WTC11 (cell line): Measurements from ENCODE around the gene PTPN4. TPM values are rescaled to one million over a fixed set of nuclear protein-coding genes. Genes with fewer than 3 reads are reported as not detected.

Source experiments
- ATAC-seq: fragments of 200-7000 bp; cut with Tn5 transposase; 2 replicates; pipeline ENCODE4 v1.10.0; 2021; ENCODE audit warnings: mild to moderate bottlenecking, moderate library complexity
- CTCF ChIA-PET: fragments of 300-600 bp; sonication (Branson Sonifier 250); formaldehyde crosslinking; loops from one replicate; lab custom pipeline; 2021; ENCODE audit warnings: antibody characterized with exemption; lab: Charles Lee
- POLR2A ChIA-PET: fragments of 350-600 bp; sonication (Branson Sonifier 250); formaldehyde crosslinking; loops from one replicate; lab custom pipeline; 2021; ENCODE audit warnings: antibody characterized with exemption; lab: Charles Lee
- DNase-seq: peaks from one replicate; pipeline ENCODE4 v3.0.0; 2021; ENCODE audit warnings: low spot score
- H3K27ac Mint-ChIP-seq: 2 replicates; pipeline ENCODE4 v1.8.0; 2021; ENCODE audit warnings: mixed read lengths
- H3K27me3 Mint-ChIP-seq: 2 replicates; pipeline ENCODE4 v1.8.0; 2021; ENCODE audit warnings: low read depth, mild to moderate bottlenecking, moderate library complexity, mixed read lengths
- H3K36me3 Mint-ChIP-seq: 2 replicates; pipeline ENCODE4 v1.8.0; 2021; ENCODE audit warnings: mixed read lengths
- H3K4me1 Mint-ChIP-seq: 2 replicates; pipeline ENCODE4 v1.8.0; 2022; ENCODE audit warnings: mixed read lengths
- H3K4me3 Mint-ChIP-seq: 2 replicates; pipeline ENCODE4 v1.8.0; 2021; ENCODE audit warnings: mild to moderate bottlenecking, moderate library complexity, mixed read lengths
- H3K9me3 Mint-ChIP-seq: 2 replicates; pipeline ENCODE4 v1.8.0; 2021; ENCODE audit warnings: mixed read lengths
- ATF6 ChIP-seq: sonication (generic); formaldehyde crosslinking; IDR thresholded peaks from 2 replicates; pipeline ENCODE4 v1.8.1; 2023; ENCODE audit warnings: mild to moderate bottlenecking, missing genetic modification reagents
- CBFB ChIP-seq: sonication (generic); formaldehyde crosslinking; IDR thresholded peaks from 2 replicates; pipeline ENCODE4 v1.8.1; 2022; ENCODE audit warnings: mild to moderate bottlenecking, low read depth, missing genetic modification reagents
- CREM ChIP-seq: sonication (generic); formaldehyde crosslinking; IDR thresholded peaks from 2 replicates; pipeline ENCODE4 v1.8.1; 2022; ENCODE audit warnings: mild to moderate bottlenecking, missing genetic modification reagents, moderate library complexity
- E2F1 ChIP-seq: sonication (generic); formaldehyde crosslinking; IDR thresholded peaks from 2 replicates; pipeline ENCODE4 v1.8.0; 2022; ENCODE audit warnings: mild to moderate bottlenecking, missing genetic modification reagents
- EMX1 ChIP-seq: fragments of 250-450 bp; sonication (Bioruptor Pico); IDR thresholded peaks from 2 replicates; pipeline ENCODE4 v1.8.0; 2021; ENCODE audit warnings: mild to moderate bottlenecking
- ESRRA ChIP-seq: sonication (generic); formaldehyde crosslinking; IDR thresholded peaks from 2 replicates; pipeline ENCODE4 v1.8.1; 2022; ENCODE audit warnings: mild to moderate bottlenecking, missing genetic modification reagents, borderline replicate concordance
- FOXJ3 ChIP-seq: sonication (generic); formaldehyde crosslinking; IDR thresholded peaks from 2 replicates; pipeline ENCODE4 v1.9.0; 2021; ENCODE audit warnings: missing genetic modification reagents, mild to moderate bottlenecking, borderline replicate concordance
- GRHL2 ChIP-seq: fragments of 250-450 bp; sonication (Bioruptor Pico); IDR thresholded peaks from 2 replicates; pipeline ENCODE4 v1.8.0; 2022; ENCODE audit warnings: mild to moderate bottlenecking, moderate library complexity; ENCODE audit not compliant: insufficient replicate concordance, severe bottlenecking
- IRF2 ChIP-seq: sonication (generic); formaldehyde crosslinking; IDR thresholded peaks from 2 replicates; pipeline ENCODE4 v1.8.0; 2022; ENCODE audit warnings: low read depth, missing genetic modification reagents, borderline replicate concordance
- JUN ChIP-seq: sonication (generic); formaldehyde crosslinking; IDR thresholded peaks from 2 replicates; pipeline ENCODE4 v1.8.0; 2023; ENCODE audit warnings: mild to moderate bottlenecking, missing genetic modification reagents
- MXD4 ChIP-seq: fragments of 250-450 bp; sonication (Bioruptor Pico); IDR thresholded peaks from 2 replicates; pipeline ENCODE4 v1.8.0; 2021; ENCODE audit warnings: mild to moderate bottlenecking, moderate library complexity, borderline replicate concordance
- NR2C2 ChIP-seq: sonication (generic); formaldehyde crosslinking; IDR thresholded peaks from 2 replicates; pipeline ENCODE4 v1.8.0; 2022; ENCODE audit warnings: mild to moderate bottlenecking, missing genetic modification reagents
- PRRX2 ChIP-seq: fragments of 250-450 bp; sonication (Bioruptor Pico); IDR thresholded peaks from 2 replicates; pipeline ENCODE4 v1.8.0; 2021; ENCODE audit warnings: mild to moderate bottlenecking
- RELA ChIP-seq: sonication (generic); formaldehyde crosslinking; IDR thresholded peaks from 2 replicates; pipeline ENCODE4 v1.8.1; 2022; ENCODE audit warnings: missing genetic modification reagents, mild to moderate bottlenecking, borderline replicate concordance
- RORB ChIP-seq: fragments of 250-450 bp; sonication (Bioruptor Pico); IDR thresholded peaks from 2 replicates; pipeline ENCODE4 v1.9.0; 2021; ENCODE audit warnings: mild to moderate bottlenecking
- SMAD3 ChIP-seq: sonication (generic); formaldehyde crosslinking; IDR thresholded peaks from 2 replicates; pipeline ENCODE4 v1.8.0; 2022; ENCODE audit warnings: missing genetic modification reagents, mild to moderate bottlenecking, borderline replicate concordance
- TEAD4 ChIP-seq: sonication (generic); formaldehyde crosslinking; IDR thresholded peaks from 2 replicates; pipeline ENCODE4 v1.8.0; 2022; ENCODE audit warnings: mild to moderate bottlenecking, missing genetic modification reagents
- ZNF121 ChIP-seq: sonication (generic); formaldehyde crosslinking; IDR thresholded peaks from 2 replicates; pipeline ENCODE4 v1.8.0; 2023; ENCODE audit warnings: missing genetic modification reagents
- ZNF232 ChIP-seq: sonication (generic); formaldehyde crosslinking; IDR thresholded peaks from 2 replicates; pipeline ENCODE4 v1.8.0; 2022; ENCODE audit warnings: mild to moderate bottlenecking, missing genetic modification reagents
- ZNF317 ChIP-seq: sonication (generic); formaldehyde crosslinking; IDR thresholded peaks from 2 replicates; pipeline ENCODE4 v1.8.1; 2023; ENCODE audit warnings: low read depth, mild to moderate bottlenecking, moderate library complexity, missing genetic modification reagents, borderline replicate concordance
- ZNF671 ChIP-seq: fragments of 250-450 bp; sonication (Bioruptor Pico); IDR thresholded peaks from 2 replicates; pipeline ENCODE4 v1.8.0; 2021; ENCODE audit warnings: mild to moderate bottlenecking
- total RNA-seq: library from RNA; stranded (reverse); gene quantifications from 3 replicates; pipeline ENCODE4 v1.2.3, GENCODE V29; 2021
- TF ChIP-seq, protein P1 (sequence below): sonication (generic); formaldehyde crosslinking; IDR thresholded peaks from 2 replicates; pipeline ENCODE4 v1.8.0; 2023; ENCODE audit warnings: missing genetic modification reagents, mild to moderate bottlenecking, borderline replicate concordance
- TF ChIP-seq, protein P2 (sequence below): sonication (generic); formaldehyde crosslinking; IDR thresholded peaks from 2 replicates; pipeline ENCODE4 v1.8.1; 2022; ENCODE audit warnings: low read depth, missing genetic modification reagents, borderline replicate concordance

PTPN4 gene
- total RNA-seq, 1 experiment from 2014 or later: 85.8 TPM

GRCh38 chr2:119856469-119856901 is 96.8 kb downstream of the PTPN4 start:
- H3K9me3 Mint-ChIP-seq: peaks cover 28% of the 10 kb centered on the region
- no peak for ATAC-seq
- CTCF ChIA-PET: no interaction called here
- peaks cover 24% of the 10 kb centered on the region for H3K36me3 Mint-ChIP-seq
- TF ChIP-seq CREM (no peak), ZNF671 (CRISPR knock-in tag) (no peak), IRF2 (no peak), GRHL2 (CRISPR knock-in tag) (no peak), RELA (no peak), PRRX2 (CRISPR knock-in tag) (no peak), ZNF232 (CRISPR knock-in tag) (no peak), ZNF121 (CRISPR knock-in tag) (no peak), E2F1 (CRISPR knock-in tag) (no peak), JUN (CRISPR knock-in tag) (no peak), FOXJ3 (CRISPR knock-in tag) (no peak), EMX1 (CRISPR knock-in tag) (no peak), ATF6 (CRISPR knock-in tag) (no peak), NR2C2 (no peak)
- TF ChIP-seq, protein P1, sequence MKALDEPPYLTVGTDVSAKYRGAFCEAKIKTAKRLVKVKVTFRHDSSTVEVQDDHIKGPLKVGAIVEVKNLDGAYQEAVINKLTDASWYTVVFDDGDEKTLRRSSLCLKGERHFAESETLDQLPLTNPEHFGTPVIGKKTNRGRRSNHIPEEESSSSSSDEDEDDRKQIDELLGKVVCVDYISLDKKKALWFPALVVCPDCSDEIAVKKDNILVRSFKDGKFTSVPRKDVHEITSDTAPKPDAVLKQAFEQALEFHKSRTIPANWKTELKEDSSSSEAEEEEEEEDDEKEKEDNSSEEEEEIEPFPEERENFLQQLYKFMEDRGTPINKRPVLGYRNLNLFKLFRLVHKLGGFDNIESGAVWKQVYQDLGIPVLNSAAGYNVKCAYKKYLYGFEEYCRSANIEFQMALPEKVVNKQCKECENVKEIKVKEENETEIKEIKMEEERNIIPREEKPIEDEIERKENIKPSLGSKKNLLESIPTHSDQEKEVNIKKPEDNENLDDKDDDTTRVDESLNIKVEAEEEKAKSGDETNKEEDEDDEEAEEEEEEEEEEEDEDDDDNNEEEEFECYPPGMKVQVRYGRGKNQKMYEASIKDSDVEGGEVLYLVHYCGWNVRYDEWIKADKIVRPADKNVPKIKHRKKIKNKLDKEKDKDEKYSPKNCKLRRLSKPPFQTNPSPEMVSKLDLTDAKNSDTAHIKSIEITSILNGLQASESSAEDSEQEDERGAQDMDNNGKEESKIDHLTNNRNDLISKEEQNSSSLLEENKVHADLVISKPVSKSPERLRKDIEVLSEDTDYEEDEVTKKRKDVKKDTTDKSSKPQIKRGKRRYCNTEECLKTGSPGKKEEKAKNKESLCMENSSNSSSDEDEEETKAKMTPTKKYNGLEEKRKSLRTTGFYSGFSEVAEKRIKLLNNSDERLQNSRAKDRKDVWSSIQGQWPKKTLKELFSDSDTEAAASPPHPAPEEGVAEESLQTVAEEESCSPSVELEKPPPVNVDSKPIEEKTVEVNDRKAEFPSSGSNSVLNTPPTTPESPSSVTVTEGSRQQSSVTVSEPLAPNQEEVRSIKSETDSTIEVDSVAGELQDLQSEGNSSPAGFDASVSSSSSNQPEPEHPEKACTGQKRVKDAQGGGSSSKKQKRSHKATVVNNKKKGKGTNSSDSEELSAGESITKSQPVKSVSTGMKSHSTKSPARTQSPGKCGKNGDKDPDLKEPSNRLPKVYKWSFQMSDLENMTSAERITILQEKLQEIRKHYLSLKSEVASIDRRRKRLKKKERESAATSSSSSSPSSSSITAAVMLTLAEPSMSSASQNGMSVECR (CRISPR knock-in tag): no peak
- TF ChIP-seq, protein P2, sequence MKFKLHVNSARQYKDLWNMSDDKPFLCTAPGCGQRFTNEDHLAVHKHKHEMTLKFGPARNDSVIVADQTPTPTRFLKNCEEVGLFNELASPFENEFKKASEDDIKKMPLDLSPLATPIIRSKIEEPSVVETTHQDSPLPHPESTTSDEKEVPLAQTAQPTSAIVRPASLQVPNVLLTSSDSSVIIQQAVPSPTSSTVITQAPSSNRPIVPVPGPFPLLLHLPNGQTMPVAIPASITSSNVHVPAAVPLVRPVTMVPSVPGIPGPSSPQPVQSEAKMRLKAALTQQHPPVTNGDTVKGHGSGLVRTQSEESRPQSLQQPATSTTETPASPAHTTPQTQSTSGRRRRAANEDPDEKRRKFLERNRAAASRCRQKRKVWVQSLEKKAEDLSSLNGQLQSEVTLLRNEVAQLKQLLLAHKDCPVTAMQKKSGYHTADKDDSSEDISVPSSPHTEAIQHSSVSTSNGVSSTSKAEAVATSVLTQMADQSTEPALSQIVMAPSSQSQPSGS (CRISPR knock-in tag): no peak
- TF ChIP-seq, all 79 proteins: peak for 0
- Mint-ChIP-seq H3K4me3 (no peak overlapping the region), H3K27me3 (0 out of 2 replicates have a peak, but pooled peaks cover 3% of the 10 kb centered on the region), H3K4me1 (peaks cover 71% of the 10 kb centered on the region), H3K27ac (peak overlapping the region; percentile 55; the same call in 1 of the 2 replicates)
- no peak for DNase-seq
- POLR2A ChIA-PET: no interaction called here

- POLR2A ChIA-PET: no interaction called here
- Mint-ChIP-seq H3K4me1 (peaks cover 70% of the 10 kb centered on the region), H3K4me3 (no peak overlapping the region), H3K9me3 (peaks cover 15% of the 10 kb centered on the region), H3K27me3 (0 out of 2 replicates have a peak, but pooled peaks cover 1% of the 10 kb centered on the region)
- no peak for TF ChIP-seq NR2C2
- TF ChIP-seq ZNF317: no peak
- no peak for TF ChIP-seq SMAD3 (CRISPR knock-in tag)
- no peak for TF ChIP-seq RORB (CRISPR knock-in tag)
- no peak for TF ChIP-seq PRRX2 (CRISPR knock-in tag)
- TF ChIP-seq MXD4: no peak
- no peak for TF ChIP-seq CBFB (CRISPR knock-in tag)
- no peak for TF ChIP-seq ESRRA (CRISPR knock-in tag)
- TF ChIP-seq ZNF671 (CRISPR knock-in tag): no peak
- TF ChIP-seq TEAD4 (CRISPR knock-in tag): no peak
- TF ChIP-seq GRHL2 (CRISPR knock-in tag): no peak
- TF ChIP-seq, all 79 proteins: peak for 0
- CTCF ChIA-PET: no interaction called here
- peak overlapping the region; percentile 51 for H3K27ac Mint-ChIP-seq
- H3K36me3 Mint-ChIP-seq: peaks cover 11% of the 10 kb centered on the region
- no peak for DNase-seq
- ATAC-seq: no peak
These were observed 98.0 kb downstream of the PTPN4 start for GRCh38 chr2:119857742-119858141.
